ENCODE data around the gene RUFY4. TPM values are rescaled to one million over a fixed set of nuclear protein-coding genes. Genes with fewer than 3 reads are reported as not detected.
A peak's percentile ranks its signal among the peaks of the same experiment; 100 is the strongest.
"Not testable (repeated sequence)": the region's sequence is repeated elsewhere in the genome, so short reads cannot be mapped to it uniquely, and the experiment has no call there.

The RUFY4 gene
- total and polyA plus RNA-seq, 2 of the 13 experiments (the other 11 are each of a cell fraction or from before 2014, with no cell fraction given), result not detected

- 0 out of 2 replicates have a peak, but pooled peaks have one; percentile 34 for TF ChIP-seq ZNF609 (CRISPR knock-in tag; IDR thresholded peaks at IDR 0.05; ENCODE audit: borderline replicate concordance)
- TF ChIP-seq NFKB2 (CRISPR knock-in tag; IDR thresholded peaks at IDR 0.05; ENCODE audit: borderline replicate concordance), result 0 out of 2 replicates have a peak, but pooled peaks have one; percentile 26
- TF ChIP-seq SOX6 (IDR thresholded peaks at IDR 0.05), result not testable (repeated sequence)
- TF ChIP-seq SOX6 (CRISPR knock-in tag; IDR thresholded peaks at IDR 0.05), result 0 out of 2 replicates have a peak, but pooled peaks have one; percentile 10
- peak; percentile 37; the same call in 1 of the 2 replicates for TF ChIP-seq STAG1 (CRISPR knock-in tag; IDR thresholded peaks at IDR 0.05)
- TF ChIP-seq ZBTB4 (CRISPR knock-in tag; IDR thresholded peaks at IDR 0.05; ENCODE audit: borderline replicate concordance), result 0 out of 2 replicates have a peak, but pooled peaks have one; percentile 25
Measured at GRCh38 chr2:218034497-218035213, 34.4 kb upstream of the RUFY4 start (continued).
